MM.1S (cell line): Measurements from ENCODE around the gene ITPR1.

Experiments
- DNase-seq: peaks from one replicate; pipeline ENCODE4 v3.0.0-alpha.2; 2015
- H2AFZ ChIP-seq: fragments of 300-600 bp; sonication (generic); 2 replicates; pipeline ENCODE4 v1.6.0; 2016; ENCODE audit warnings: antibody characterized with exemption, low read length
- H3F3A ChIP-seq: fragments of 300-600 bp; sonication (generic); 2 replicates; pipeline ENCODE4 v1.6.1; 2016; ENCODE audit warnings: mild to moderate bottlenecking, antibody characterized with exemption, low read length, moderate library complexity, mixed read lengths; ENCODE audit not compliant: insufficient read depth
- H3K27ac ChIP-seq: fragments of 300-600 bp; sonication (generic); 2 replicates; pipeline ENCODE4 v1.5.1; 2016; ENCODE audit warnings: mild to moderate bottlenecking, low read length
- H3K27me3 ChIP-seq: fragments of 300-600 bp; sonication (generic); replicated peaks from 2 replicates; pipeline ENCODE4 v1.6.0; 2016; ENCODE audit warnings: low read length; ENCODE audit not compliant: insufficient read depth
- H3K36me3 ChIP-seq: fragments of 300-600 bp; sonication (generic); replicated peaks from 2 replicates; pipeline ENCODE4 v1.6.1; 2016; ENCODE audit warnings: mild to moderate bottlenecking, low read length, mixed read lengths; ENCODE audit not compliant: insufficient read depth
- H3K4me1 ChIP-seq: fragments of 300-600 bp; sonication (generic); 2 replicates; pipeline ENCODE4 v1.6.1; 2016; ENCODE audit warnings: low read length, mixed read lengths
- H3K4me2 ChIP-seq: fragments of 300-600 bp; sonication (generic); 2 replicates; pipeline ENCODE4 v1.6.0; 2016; ENCODE audit warnings: low read depth, low read length
- H3K4me3 ChIP-seq: fragments of 300-600 bp; sonication (generic); 2 replicates; pipeline ENCODE4 v1.5.1; 2016; ENCODE audit warnings: low read length, mixed read lengths
- H3K79me2 ChIP-seq: fragments of 300-600 bp; sonication (generic); 2 replicates; pipeline ENCODE4 v1.6.1; 2016; ENCODE audit warnings: mixed run types, low read length, mixed read lengths
- H3K9ac ChIP-seq: fragments of 300-600 bp; sonication (generic); 2 replicates; pipeline ENCODE4 v1.6.1; 2016; ENCODE audit warnings: low read length, mixed read lengths
- H3K9me2 ChIP-seq: fragments of 300-600 bp; sonication (generic); replicated peaks from 2 replicates; pipeline ENCODE4 v1.6.1; 2016; ENCODE audit warnings: mild to moderate bottlenecking, low read length, mixed read lengths; ENCODE audit not compliant: insufficient read depth
- H3K9me3 ChIP-seq: fragments of 300-600 bp; sonication (generic); replicated peaks from 2 replicates; pipeline ENCODE4 v1.6.1; 2016; ENCODE audit warnings: mild to moderate bottlenecking, low read length, mixed read lengths; ENCODE audit not compliant: insufficient read depth
- H4K20me1 ChIP-seq: fragments of 300-600 bp; sonication (generic); 2 replicates; pipeline ENCODE4 v1.6.1; 2016; ENCODE audit warnings: mild to moderate bottlenecking, low read length, moderate library complexity, mixed read lengths; ENCODE audit not compliant: insufficient read depth
- CTCF ChIP-seq: fragments of 300-600 bp; sonication (generic); IDR thresholded peaks from 2 replicates; pipeline ENCODE4 v1.5.1; 2016; ENCODE audit warnings: antibody characterized with exemption, low read length, mixed read lengths
- EZH2 ChIP-seq: fragments of 300-600 bp; sonication (generic); optimal IDR thresholded peaks from 2 replicates; pipeline ENCODE3; 2017; ENCODE audit warnings: low read depth, mild to moderate bottlenecking, antibody characterized with exemption, low read length, mixed read lengths
- EZH2phosphoT487 ChIP-seq: fragments of 300-600 bp; sonication (generic); IDR thresholded peaks from 2 replicates; pipeline ENCODE4 v1.6.1; 2018; ENCODE audit warnings: antibody characterized with exemption, low read length

Gene ITPR1

GRCh38 chr3:4493014-4493940, at the start of gene ITPR1:
TSS of gene ITPR1 (plus strand) at chr3:4493348. CDS start at chr3:4516492, 23,144 bp downstream.
- Histone ChIP-seq H3K79me2 (no peaks in the 10 kb centered on the region), H3K4me2 (peak within 1 kb of the TSS; percentile 92), H3K27ac (no peak within 1 kb of the TSS), H3K9me3 (no peaks in the 10 kb centered on the region), H3K9me2 (no peaks in the 10 kb centered on the region), H4K20me1 (no peaks in the 10 kb centered on the region), H3K36me3 (no peaks in the 10 kb centered on the region), H3K4me1 (no peaks in the 10 kb centered on the region), H2AFZ (peak within 1 kb of the TSS; percentile 94), H3K4me3 (peak within 1 kb of the TSS; percentile 77), H3K9ac (peak within 1 kb of the TSS; percentile 55), H3K27me3 (no peaks in the 10 kb centered on the region), H3F3A (peaks cover 13% of the 10 kb centered on the region)
- TF ChIP-seq EZH2: no peak
- TF ChIP-seq CTCF: no peak
- TF ChIP-seq EZH2phosphoT487: no peak
- DNase-seq: peak; percentile 99

GRCh38 chr3:4447295-4447999, 45.7 kb upstream of the ITPR1 start:
- no peaks in the 10 kb centered on the region for H3K79me2 ChIP-seq
- H3K27ac ChIP-seq: no peak overlapping the region
- no peaks in the 10 kb centered on the region for H3K9me3 ChIP-seq
- TF ChIP-seq CTCF (no peak), EZH2phosphoT487 (no peak), EZH2 (no peak)
- no peak overlapping the region for H2AFZ ChIP-seq
- H3K27me3 ChIP-seq: no peaks in the 10 kb centered on the region
- H3K4me1 ChIP-seq: no peaks in the 10 kb centered on the region
- H3K36me3 ChIP-seq: no peaks in the 10 kb centered on the region
- no peaks in the 10 kb centered on the region for H3F3A ChIP-seq
- H3K9me2 ChIP-seq: no peaks in the 10 kb centered on the region
- no peak overlapping the region for H3K9ac ChIP-seq
- no peaks in the 10 kb centered on the region for H4K20me1 ChIP-seq
- DNase-seq: no peak
- no peak overlapping the region for H3K4me3 ChIP-seq
- no peak overlapping the region for H3K4me2 ChIP-seq

- Histone ChIP-seq H3K27me3 (no peaks in the 10 kb centered on the region), H3K4me2 (no peak overlapping the region), H3K36me3 (no peaks in the 10 kb centered on the region), H3K4me1 (no peaks in the 10 kb centered on the region), H2AFZ (no peak overlapping the region), H3K9ac (no peak overlapping the region), H3K27ac (no peak overlapping the region), H3K9me3 (no peaks in the 10 kb centered on the region), H3K4me3 (no peak overlapping the region), H3K79me2 (no peaks in the 10 kb centered on the region), H4K20me1 (no peaks in the 10 kb centered on the region), H3K9me2 (no peaks in the 10 kb centered on the region), H3F3A (no peaks in the 10 kb centered on the region)
- no peak for TF ChIP-seq EZH2phosphoT487
- TF ChIP-seq CTCF: no peak
- TF ChIP-seq EZH2: no peak
- no peak for DNase-seq
Measured at GRCh38 chr3:4448187-4448586, 45.0 kb upstream of the ITPR1 start.
